Activated naive CD4-positive, alpha-beta T cell (primary cell): Measurements from ENCODE around the gene RPL36AL.
"Not testable (repeated sequence)": the region's sequence is repeated elsewhere in the genome, so short reads cannot be mapped to it uniquely, and the experiment has no call there.

Source experiments
- DNase-seq, 4 experiments: peaks; one replicate each; lab custom pipeline; 2025; lab: John Stamatoyannopoulos, UW

Gene RPL36AL

GRCh38 chr14:49619273-49619672, 1.2 kb downstream of the RPL36AL start:
- not testable (repeated sequence) for DNase-seq

DNA sequence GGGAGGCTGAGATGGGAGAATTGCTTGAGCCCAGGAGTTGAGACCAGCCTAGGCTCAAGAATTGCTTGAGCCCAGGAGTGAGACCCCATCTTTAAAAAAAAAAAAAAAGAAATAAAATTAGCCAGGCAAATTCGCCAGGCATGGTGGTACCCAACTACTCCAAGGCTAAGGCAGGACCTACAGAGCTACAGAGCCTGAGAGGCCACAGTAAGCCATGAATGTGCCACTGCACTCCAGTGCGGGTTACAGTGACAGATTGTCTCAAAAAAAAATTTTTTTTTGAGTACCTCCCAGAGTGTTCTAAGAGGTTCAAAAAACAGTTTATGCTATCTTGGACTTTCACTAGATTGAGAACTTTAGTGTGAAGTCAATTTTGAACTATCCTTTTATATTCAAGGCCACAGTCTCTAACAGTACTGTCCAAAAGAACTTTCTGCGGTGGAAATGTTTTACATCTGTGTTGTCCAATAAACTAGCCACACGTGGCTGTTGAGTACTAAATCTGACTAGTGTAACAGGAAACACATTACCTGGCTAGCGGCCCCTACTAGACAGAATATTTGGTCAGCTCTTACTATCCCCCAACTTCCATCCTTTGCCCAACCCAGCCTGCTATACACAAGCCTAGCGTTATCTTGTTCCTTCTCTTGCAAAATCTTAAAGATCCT, 2.4 kb downstream of the RPL36AL start:
- no peak for DNase-seq

- DNase-seq, result no peak
Measured at GRCh38 chr14:49615776-49616175, 4.7 kb downstream of the RPL36AL start.

DNA sequence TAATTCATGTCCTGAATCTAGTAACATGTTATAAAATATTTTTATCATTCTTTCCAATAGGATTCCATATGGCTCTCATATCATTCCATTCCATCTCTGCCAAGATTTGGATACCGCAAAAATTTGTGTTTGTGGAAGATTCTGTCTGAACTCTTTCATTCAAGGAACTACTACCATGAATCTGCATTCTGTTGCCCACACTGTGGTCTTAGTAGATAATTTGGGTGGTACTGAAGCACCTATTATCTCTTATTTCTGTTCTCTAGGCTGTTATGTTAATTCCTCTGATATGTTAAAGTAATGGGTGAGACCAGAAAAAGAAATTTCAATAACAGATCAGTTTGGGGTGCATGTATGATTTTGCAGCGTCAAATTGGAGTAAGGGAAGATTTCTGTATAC, 6.2 kb downstream of the RPL36AL start:
- no peak for DNase-seq

DNA sequence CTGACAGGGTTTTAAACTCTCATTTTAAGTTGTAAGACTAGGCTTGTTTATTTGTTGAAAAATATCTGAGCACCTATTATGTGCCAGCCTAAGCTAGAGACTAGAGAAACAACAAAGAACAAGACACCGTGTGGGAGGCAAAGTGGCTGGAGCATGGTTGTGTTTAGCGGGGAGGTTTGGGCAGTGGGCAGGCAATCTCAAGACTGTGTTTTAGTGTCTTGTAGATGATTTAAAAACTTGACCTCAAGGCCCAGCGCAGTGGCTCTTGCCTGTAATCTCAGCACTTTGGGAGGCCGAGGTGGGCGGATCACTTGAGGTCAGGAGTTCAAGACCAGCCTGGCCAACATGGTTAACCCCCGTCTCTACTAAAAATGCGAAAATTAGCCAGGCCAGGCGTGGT, 7.8 kb downstream of the RPL36AL start:
- DNase-seq, result no peak

GRCh38 chr14:49612251-49612650, 8.2 kb downstream of the RPL36AL start:
- DNase-seq, result no peak

DNA sequence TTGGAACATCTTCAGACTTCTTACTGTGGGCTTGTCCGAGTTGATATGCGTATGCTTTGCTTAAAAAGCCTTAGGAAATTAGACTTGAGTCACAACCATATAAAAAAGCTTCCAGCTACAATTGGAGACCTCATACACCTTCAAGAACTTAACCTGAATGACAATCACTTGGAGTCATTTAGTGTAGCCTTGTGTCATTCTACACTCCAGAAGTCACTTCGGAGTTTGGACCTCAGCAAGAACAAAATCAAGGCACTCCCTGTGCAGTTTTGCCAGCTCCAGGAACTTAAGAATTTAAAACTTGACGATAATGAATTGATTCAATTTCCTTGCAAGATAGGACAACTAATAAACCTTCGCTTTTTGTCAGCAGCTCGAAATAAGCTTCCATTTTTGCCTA, 12.8 kb downstream of the RPL36AL start:
- no peak for DNase-seq

DNA sequence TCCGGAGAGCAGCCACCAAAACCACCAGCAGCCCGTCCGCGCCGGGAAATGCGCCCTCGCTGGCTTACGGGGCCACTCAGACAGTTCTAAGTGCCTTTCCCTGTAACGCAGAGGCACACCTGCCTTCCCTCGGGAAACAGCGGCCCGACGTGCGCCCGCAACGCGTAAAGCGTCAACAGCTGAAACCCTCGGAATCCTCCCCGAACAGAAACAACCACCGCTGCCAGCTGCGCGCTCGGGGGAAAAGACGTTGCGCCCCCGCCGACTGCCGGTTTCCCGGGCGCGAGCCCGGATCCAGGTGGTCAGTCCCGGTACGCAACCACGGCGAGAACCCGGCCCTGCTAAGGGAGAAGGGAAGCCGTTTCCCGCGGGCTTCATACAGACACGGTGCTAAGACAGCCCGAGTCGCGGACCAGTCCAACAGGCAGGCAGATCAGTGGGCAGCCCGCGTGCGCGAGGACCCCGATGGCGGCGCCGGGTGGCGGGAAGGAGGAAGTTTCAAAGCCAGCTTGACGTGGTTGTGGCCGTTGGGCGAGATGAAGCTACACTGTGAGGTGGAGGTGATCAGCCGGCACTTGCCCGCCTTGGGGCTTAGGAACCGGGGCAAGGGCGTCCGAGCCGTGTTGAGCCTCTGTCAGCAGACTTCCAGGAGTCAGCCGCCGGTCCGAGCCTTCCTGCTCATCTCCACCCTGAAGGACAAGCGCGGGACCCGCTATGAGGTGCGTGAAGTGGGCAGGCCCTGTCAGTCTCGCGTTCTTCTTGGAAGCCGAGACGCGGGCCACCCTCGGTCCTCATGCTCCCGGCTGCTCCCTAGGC, 21.7 kb downstream of the RPL36AL start, which contains the start of gene LRR1:
TSS of gene LRR1 (plus strand) at position 456 of the 816 bp plus-strand sequence. CDS start at position 537, 81 bp downstream.
- DNase-seq, result peak; percentile 76 to 83 (median 82)

- DNase-seq, result no peak
Measured at GRCh38 chr14:49598189-49598484, 22.3 kb downstream of the RPL36AL start.

- DNase-seq, result no peak
Measured at GRCh38 chr14:49594347-49595091, 25.9 kb downstream of the RPL36AL start.

DNA sequence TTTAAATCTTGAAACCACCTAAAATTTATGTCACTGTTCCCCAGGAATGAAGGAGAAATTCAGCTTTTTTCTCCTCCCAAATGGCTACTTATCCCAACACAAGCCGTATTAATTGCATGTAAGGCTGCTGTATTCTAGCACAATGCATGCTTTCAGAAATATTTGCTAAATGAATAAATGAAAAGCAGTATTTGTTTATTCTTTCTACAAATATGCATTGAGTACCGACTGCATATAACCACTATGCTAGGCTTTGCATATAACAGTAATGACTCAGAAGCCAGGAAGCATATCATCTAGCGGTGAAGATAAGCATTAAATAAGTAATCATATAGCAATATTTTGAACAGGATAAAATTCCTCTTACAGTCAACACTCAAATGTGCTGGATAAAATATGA, 27.4 kb downstream of the RPL36AL start:
- no peak for DNase-seq

GRCh38 chr14:49589387-49589786, 31.0 kb downstream of the RPL36AL start:
- no peak for DNase-seq

- peak in 1 of 4 experiments; percentile 39 for DNase-seq
Measured at GRCh38 chr14:49586673-49587460, 33.6 kb downstream of the RPL36AL start.

GRCh38 chr14:49585803-49586672, 34.4 kb downstream of the RPL36AL start, which contains the start of gene RPS29:
Gene RPS29 (minus strand): TSS chr14:49586380. CDS start chr14:49586346, 34 bp downstream.
- DNase-seq, result peak; percentile 93 to 99 (median 96)

GRCh38 chr14:49584981-49585640, 35.3 kb downstream of the RPL36AL start:
- not testable (repeated sequence) for DNase-seq

GRCh38 chr14:49584058-49584457, 36.4 kb downstream of the RPL36AL start:
- no peak for DNase-seq

GRCh38 chr14:49583629-49584028, 36.8 kb downstream of the RPL36AL start:
- DNase-seq, result no peak

DNA sequence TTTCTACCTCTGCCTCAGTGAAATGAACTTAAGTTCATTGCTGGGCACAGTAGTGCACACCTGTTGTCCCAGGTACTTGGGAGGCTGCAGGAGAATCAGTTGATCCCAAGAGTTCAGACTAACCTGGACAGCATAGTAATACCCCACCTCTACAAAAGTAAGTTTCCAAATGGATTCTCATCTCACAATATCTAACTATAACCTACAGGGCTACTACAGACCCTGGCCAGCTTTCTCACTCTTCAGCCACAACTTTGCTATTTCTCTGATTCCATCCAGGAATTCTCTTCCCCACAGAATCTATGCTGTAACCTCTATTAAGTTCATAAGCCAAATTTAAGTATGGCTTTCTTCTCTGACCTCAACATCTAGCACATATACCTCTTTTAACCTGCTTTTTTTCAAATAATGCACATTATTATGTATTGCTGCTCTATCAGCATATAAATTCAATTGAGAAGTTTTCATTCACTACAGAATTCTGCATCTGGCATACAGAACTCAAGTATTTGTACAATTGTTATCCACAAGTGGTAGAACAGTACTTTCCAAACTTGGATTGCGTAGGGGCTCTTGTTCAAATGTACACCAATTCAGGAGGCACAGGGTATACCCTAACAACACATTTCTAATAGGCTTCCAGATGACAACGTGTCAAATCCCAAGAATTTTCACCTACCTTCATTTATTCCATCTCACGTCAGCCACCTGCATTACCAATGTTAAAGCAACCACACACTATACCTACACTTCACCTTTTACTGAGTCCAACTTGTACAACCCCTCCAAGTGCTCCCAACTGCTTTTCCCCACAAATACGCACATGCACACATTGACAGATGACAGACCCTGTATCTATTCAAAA, 38.1 kb downstream of the RPL36AL start:
- no peak for DNase-seq
